PC-9 (cell line): ENCODE data around the gene THSD8. TPM values are rescaled to one million over a fixed set of nuclear protein-coding genes. Genes with fewer than 3 reads are reported as not detected.

Experiments
- BruUV-seq: library from RNA; stranded (reverse); fragments of 400-500 nt; replicated peaks from 2 replicates; lab custom pipeline; 2021; lab: Mats Ljungman, UMichigan
- CTCF ChIA-PET: fragments of 300-600 bp; sonication (Branson Sonifier 250); formaldehyde crosslinking; loops from one replicate; lab custom pipeline; 2022; ENCODE audit warnings: antibody characterized with exemption; lab: Charles Lee
- POLR2A ChIA-PET: fragments of 300-600 bp; sonication (Branson Sonifier 250); formaldehyde crosslinking; loops from one replicate; lab custom pipeline; 2022; ENCODE audit warnings: antibody characterized with exemption; ENCODE audit not compliant: unreplicated experiment; lab: Charles Lee
- DNase-seq, 2 experiments: peaks; one replicate each; pipeline versions ENCODE4 v3.0.0 to v3.0.0-alpha.2; 2015 to 2022; ENCODE audit warnings: mixed read lengths in 1 of 2
- H2AFZ ChIP-seq: fragments of 200-600 bp; sonication (generic); 2 replicates; pipeline ENCODE4 v1.8.1; 2017; ENCODE audit warnings: antibody characterized with exemption
- H3F3A ChIP-seq: fragments of 200-600 bp; sonication (generic); 2 replicates; pipeline ENCODE4 v1.8.1; 2017; ENCODE audit warnings: antibody characterized with exemption, mild to moderate bottlenecking, low read depth; ENCODE audit not compliant: insufficient read depth
- H3K27ac ChIP-seq: fragments of 200-600 bp; sonication (generic); 2 replicates; pipeline ENCODE4 v1.6.1; 2016; ENCODE audit warnings: mixed run types
- H3K27me3 ChIP-seq: fragments of 200-600 bp; sonication (generic); 2 replicates; pipeline ENCODE4 v1.6.1; 2016; ENCODE audit warnings: low read depth, mixed run types; ENCODE audit not compliant: insufficient read depth
- H3K36me3 ChIP-seq: fragments of 200-600 bp; sonication (generic); 2 replicates; pipeline ENCODE4 v1.6.1; 2016; ENCODE audit warnings: low read depth, mixed run types
- H3K4me1 ChIP-seq: fragments of 200-600 bp; sonication (generic); replicated peaks from 2 replicates; pipeline ENCODE4 v1.6.1; 2016; ENCODE audit warnings: mixed run types; ENCODE audit not compliant: insufficient read depth
- H3K4me2 ChIP-seq: fragments of 200-600 bp; sonication (generic); 2 replicates; pipeline ENCODE4 v1.6.1; 2017; ENCODE audit warnings: mixed run types
- H3K4me3 ChIP-seq: fragments of 200-600 bp; sonication (generic); 2 replicates; pipeline ENCODE4 v1.6.1; 2016; ENCODE audit warnings: mixed run types
- H3K79me2 ChIP-seq: fragments of 200-600 bp; sonication (generic); 2 replicates; pipeline ENCODE4 v1.6.1; 2017; ENCODE audit warnings: low read depth, mixed run types
- H3K9me2 ChIP-seq: fragments of 200-600 bp; sonication (generic); 2 replicates; pipeline ENCODE4 v1.8.1; 2017; ENCODE audit warnings: mild to moderate bottlenecking; ENCODE audit not compliant: insufficient read depth
- H3K9me3 ChIP-seq: fragments of 200-600 bp; sonication (generic); 2 replicates; pipeline ENCODE4 v1.8.1; 2016; ENCODE audit warnings: low read depth; ENCODE audit not compliant: insufficient read depth
- H4K20me1 ChIP-seq: fragments of 200-600 bp; sonication (generic); 2 replicates; pipeline ENCODE4 v1.8.1; 2017; ENCODE audit not compliant: insufficient read depth
- CTCF ChIP-seq: fragments of 200-600 bp; sonication (generic); conservative IDR thresholded peaks from 2 replicates; pipeline ENCODE4 v1.6.1; 2017; ENCODE audit warnings: mixed run types, antibody characterized with exemption, mild to moderate bottlenecking, moderate library complexity
- EZH2 ChIP-seq: fragments of 200-600 bp; sonication (generic); IDR thresholded peaks from 2 replicates; pipeline ENCODE4 v1.8.0; 2017; ENCODE audit warnings: antibody characterized with exemption, low read depth
- intact Hi-C: fragments of 100-400 bp; cut with micrococcal nuclease; formaldehyde crosslinking; loops from one replicate; pipeline ENCODE4 v1.10.0; 2022; ENCODE audit not compliant: unreplicated experiment
- total RNA-seq: library from RNA; stranded (reverse); gene quantifications from 2 replicates; pipeline ENCODE4 v1.2.3, GENCODE V29; 2021

Gene THSD8
- total RNA-seq, 1 experiment from 2014 or later: 28.8 TPM

- peak in 1 of 2 experiments; percentile 42 for DNase-seq
- CTCF ChIA-PET: interaction anchor here (0.6 kb wide), 2 partner anchors 23 to 34 kb away, joined by 3 to 8 read pairs; no protein-coding TSS in a partner anchor
These were observed 12.6 kb upstream of the THSD8 start for GRCh38 chr19:12789098-12789903.

GRCh38 chr19:12789904-12790619 is 11.8 kb upstream of the THSD8 start:
- peaks cover 79% of the 10 kb centered on the region for H3F3A ChIP-seq
- CTCF ChIA-PET: no interaction called here
- H4K20me1 ChIP-seq: peaks cover 18% of the 10 kb centered on the region
- H3K4me3 ChIP-seq: peak overlapping the region; percentile 73; the same call in 1 of the 2 replicates
- DNase-seq: peak; percentile 92 to 98
- POLR2A ChIA-PET: interaction anchor here (0.7 to 3.8 kb wide), 3 partner anchors 11 to 328 kb away, joined by 3 to 59 read pairs (median 18); no protein-coding TSS in a partner anchor
- H3K9me3 ChIP-seq: no peaks in the 10 kb centered on the region
- intact Hi-C loops: loop anchor here (5.0 to 10.0 kb wide), 2 partner anchors 372 to 1055 kb away; no protein-coding TSS in a partner anchor
- peak overlapping the region; percentile 91 for H3K4me2 ChIP-seq
- H3K9me2 ChIP-seq: no peaks in the 10 kb centered on the region
- peaks cover 61% of the 10 kb centered on the region for H3K4me1 ChIP-seq
- TF ChIP-seq EZH2 (no peak), CTCF (no peak)
- H3K27ac ChIP-seq: peak overlapping the region; percentile 86
- no peak overlapping the region for H2AFZ ChIP-seq
- no peaks in the 10 kb centered on the region for H3K27me3 ChIP-seq
- H3K36me3 ChIP-seq: no peaks in the 10 kb centered on the region; the same call in 1 of the 2 replicates
- peaks cover 55% of the 10 kb centered on the region for H3K79me2 ChIP-seq
- no TSS peak for BruUV-seq

More at GRCh38 chr19:12789098-12789903, 12.6 kb upstream of the THSD8 start:
- Histone ChIP-seq H3F3A (peaks cover 79% of the 10 kb centered on the region), H4K20me1 (peaks cover 18% of the 10 kb centered on the region), H3K4me1 (peaks cover 61% of the 10 kb centered on the region), H3K4me3 (peak overlapping the region; percentile 73), H3K9me2 (no peaks in the 10 kb centered on the region), H3K27me3 (no peaks in the 10 kb centered on the region), H2AFZ (0 out of 2 replicates have a peak overlapping the region, but pooled peaks have one; percentile 25), H3K9me3 (no peaks in the 10 kb centered on the region), H3K27ac (peak overlapping the region; percentile 86), H3K36me3 (no peaks in the 10 kb centered on the region; the same call in 1 of the 2 replicates), H3K4me2 (peak overlapping the region; percentile 91), H3K79me2 (peaks cover 52% of the 10 kb centered on the region)
- intact Hi-C loops: loop anchor here (5.0 to 10.0 kb wide), 2 partner anchors 373 to 1056 kb away; no protein-coding TSS in a partner anchor
- POLR2A ChIA-PET: interaction anchor here (0.5 to 1.8 kb wide), 7 partner anchors 11 to 328 kb away, joined by 3 to 18 read pairs (median 4); partner anchors contain the start of genes RNASEH2A, ZNF490 and ZNF791
- TF ChIP-seq CTCF (no peak; the same call in 1 of the 2 replicates), EZH2 (no peak)
- no TSS peak for BruUV-seq
